ENCODE data around the gene PDE7B.

Gene PDE7B

GRCh38 chr6:136148051-136148450 lies 296.6 kb downstream of the PDE7B start:
- H3K27ac ChIP-seq = no peak overlapping the region
- TF ChIP-seq ZFX (IDR thresholded peaks at IDR 0.05) (no peak), CTCF (conservative IDR thresholded peaks at IDR 0.05) (no peak)

- no peak for TF ChIP-seq ZFX (IDR thresholded peaks at IDR 0.05)
- TF ChIP-seq CTCF (conservative IDR thresholded peaks at IDR 0.05) = no peak
- H3K27ac ChIP-seq = no peak overlapping the region
Observed at GRCh38 chr6:136148523-136148922, 297.0 kb downstream of the PDE7B start.

GRCh38 chr6:136149311-136149710 lies 297.8 kb downstream of the PDE7B start:
- H3K27ac ChIP-seq = no peak overlapping the region
- no peak for TF ChIP-seq CTCF (conservative IDR thresholded peaks at IDR 0.05)

GRCh38 chr6:136150961-136151360 lies 299.5 kb downstream of the PDE7B start:
- H3K27ac ChIP-seq = no peak overlapping the region
- TF ChIP-seq CTCF (conservative IDR thresholded peaks at IDR 0.05) = no peak
- no peak for TF ChIP-seq ZFX (IDR thresholded peaks at IDR 0.05)

- no peak for TF ChIP-seq ZFX (IDR thresholded peaks at IDR 0.05)
- no peak for TF ChIP-seq CTCF (conservative IDR thresholded peaks at IDR 0.05)
- H3K27ac ChIP-seq = no peak overlapping the region
Observed at GRCh38 chr6:136153707-136154375, 302.3 kb downstream of the PDE7B start.

- no peak overlapping the region for H3K27ac ChIP-seq
Observed at GRCh38 chr6:136155191-136155590, 303.7 kb downstream of the PDE7B start.

GRCh38 chr6:136157743-136158142 lies 306.2 kb downstream of the PDE7B start:
- no peak for TF ChIP-seq CTCF (conservative IDR thresholded peaks at IDR 0.05)
- TF ChIP-seq ZFX (IDR thresholded peaks at IDR 0.05) = no peak
- no peak overlapping the region for H3K27ac ChIP-seq

More at GRCh38 chr6:136155191-136155590, 303.7 kb downstream of the PDE7B start:
- no peak for TF ChIP-seq ZFX (IDR thresholded peaks at IDR 0.05)
- TF ChIP-seq CTCF (conservative IDR thresholded peaks at IDR 0.05) = no peak

All from C4-2B (cell line).